ENCODE measurements around the gene STOML1.
A peak's percentile ranks its signal among the peaks of the same experiment; 100 is the strongest.

Gene STOML1

GRCh38 chr15:73991726-73992593 lies at the start of gene STOML1:
Gene STOML1, minus strand, starts transcription at chr15:73992295. Its CDS starts 72 bp downstream, at chr15:73992223.
- DNase-seq = peak; percentile 50

GRCh38 chr15:74041311-74041756 lies 49.2 kb upstream of the STOML1 start:
- DNase-seq = no peak

- no peak for DNase-seq
These were observed 48.2 kb upstream of the STOML1 start for GRCh38 chr15:74040109-74040850.

GRCh38 chr15:74039656-74040010 lies 47.5 kb upstream of the STOML1 start:
- DNase-seq = no peak

- no peak for DNase-seq
These were observed 46.9 kb upstream of the STOML1 start for GRCh38 chr15:74038707-74039655.

GRCh38 chr15:74037171-74038117 lies 45.3 kb upstream of the STOML1 start:
- no peak for DNase-seq

GRCh38 chr15:74036271-74037170 lies 44.4 kb upstream of the STOML1 start:
- no peak for DNase-seq

- DNase-seq = no peak
These were observed 43.3 kb upstream of the STOML1 start for GRCh38 chr15:74035121-74036017.

- no peak for DNase-seq
These were observed 42.2 kb upstream of the STOML1 start for GRCh38 chr15:74034206-74034755.

- DNase-seq = no peak
These were observed 40.8 kb upstream of the STOML1 start for GRCh38 chr15:74032606-74033561.

- no peak for DNase-seq
These were observed 40.0 kb upstream of the STOML1 start for GRCh38 chr15:74032046-74032445.

GRCh38 chr15:74028646-74029045 lies 36.6 kb upstream of the STOML1 start:
- DNase-seq = no peak

- no peak for DNase-seq
These were observed 35.6 kb upstream of the STOML1 start for GRCh38 chr15:74027688-74028087.

GRCh38 chr15:74025436-74025835 lies 33.3 kb upstream of the STOML1 start:
- DNase-seq = no peak

- no peak for DNase-seq
These were observed 32.6 kb upstream of the STOML1 start for GRCh38 chr15:74024687-74025086.

- no peak for DNase-seq
These were observed 30.8 kb upstream of the STOML1 start for GRCh38 chr15:74022706-74023470.

- no peak for DNase-seq
These were observed 27.6 kb upstream of the STOML1 start for GRCh38 chr15:74019734-74020133.

Measured in SIG-M5 (cell line).